Ishikawa (cell line): Measurements from ENCODE around the gene IRX2.

Experiments
- CEBPB ChIP-seq: IDR thresholded peaks from 2 replicates; pipeline ENCODE4 v1.6.1; 2012
- CREB1 ChIP-seq: IDR thresholded peaks from 2 replicates; pipeline ENCODE4 v1.6.1; 2012; ENCODE audit warnings: low read depth
- EGR1 ChIP-seq: IDR thresholded peaks from 2 replicates; pipeline ENCODE4 v1.6.1; 2012
- EP300 ChIP-seq: IDR thresholded peaks from 2 replicates; pipeline ENCODE4 v1.6.1; 2012; ENCODE audit warnings: borderline replicate concordance
- FOXM1 ChIP-seq: IDR thresholded peaks from 2 replicates; pipeline ENCODE4 v1.6.1; 2012; ENCODE audit warnings: low read depth, borderline replicate concordance
- MAX ChIP-seq: IDR thresholded peaks from 2 replicates; pipeline ENCODE4 v1.6.1; 2012
- NFIC ChIP-seq: IDR thresholded peaks from 2 replicates; pipeline ENCODE4 v1.6.1; 2012
- RAD21 ChIP-seq: IDR thresholded peaks from 2 replicates; pipeline ENCODE4 v1.6.1; 2012; ENCODE audit warnings: low read depth
- TAF1 ChIP-seq: IDR thresholded peaks from 2 replicates; pipeline ENCODE4 v1.6.1; 2012; ENCODE audit warnings: low read depth, mild to moderate bottlenecking
- TCF12 ChIP-seq: IDR thresholded peaks from 2 replicates; pipeline ENCODE4 v1.6.1; 2012; ENCODE audit warnings: low read depth
- TEAD4 ChIP-seq: IDR thresholded peaks from 2 replicates; pipeline ENCODE4 v1.6.1; 2012
- YY1 ChIP-seq: IDR thresholded peaks from 2 replicates; pipeline ENCODE4 v1.6.1; 2012; ENCODE audit warnings: low read depth
- ZBTB7A ChIP-seq: IDR thresholded peaks from 2 replicates; pipeline ENCODE4 v1.6.1; 2012; ENCODE audit warnings: low read depth
- TF ChIP-seq, protein P1 (sequence below): IDR thresholded peaks from 2 replicates; pipeline ENCODE4 v1.6.1; 2012
- TF ChIP-seq, protein P2 (sequence below): IDR thresholded peaks from 2 replicates; pipeline ENCODE4 v1.6.1; 2012; ENCODE audit warnings: low read depth, mild to moderate bottlenecking

Gene IRX2

GRCh38 chr5:2783223-2783622, 31.7 kb upstream of the IRX2 start:
- TF ChIP-seq CEBPB (no peak), NFIC (no peak), FOXM1 (no peak), TEAD4 (no peak), MAX (no peak), EGR1 (no peak), TAF1 (no peak), TCF12 (no peak), YY1 (no peak), ZBTB7A (no peak), CREB1 (no peak), EP300 (no peak), RAD21 (no peak)
- TF ChIP-seq, protein P1, sequence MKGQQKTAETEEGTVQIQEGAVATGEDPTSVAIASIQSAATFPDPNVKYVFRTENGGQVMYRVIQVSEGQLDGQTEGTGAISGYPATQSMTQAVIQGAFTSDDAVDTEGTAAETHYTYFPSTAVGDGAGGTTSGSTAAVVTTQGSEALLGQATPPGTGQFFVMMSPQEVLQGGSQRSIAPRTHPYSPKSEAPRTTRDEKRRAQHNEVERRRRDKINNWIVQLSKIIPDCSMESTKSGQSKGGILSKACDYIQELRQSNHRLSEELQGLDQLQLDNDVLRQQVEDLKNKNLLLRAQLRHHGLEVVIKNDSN: no peak
- TF ChIP-seq, protein P2, sequence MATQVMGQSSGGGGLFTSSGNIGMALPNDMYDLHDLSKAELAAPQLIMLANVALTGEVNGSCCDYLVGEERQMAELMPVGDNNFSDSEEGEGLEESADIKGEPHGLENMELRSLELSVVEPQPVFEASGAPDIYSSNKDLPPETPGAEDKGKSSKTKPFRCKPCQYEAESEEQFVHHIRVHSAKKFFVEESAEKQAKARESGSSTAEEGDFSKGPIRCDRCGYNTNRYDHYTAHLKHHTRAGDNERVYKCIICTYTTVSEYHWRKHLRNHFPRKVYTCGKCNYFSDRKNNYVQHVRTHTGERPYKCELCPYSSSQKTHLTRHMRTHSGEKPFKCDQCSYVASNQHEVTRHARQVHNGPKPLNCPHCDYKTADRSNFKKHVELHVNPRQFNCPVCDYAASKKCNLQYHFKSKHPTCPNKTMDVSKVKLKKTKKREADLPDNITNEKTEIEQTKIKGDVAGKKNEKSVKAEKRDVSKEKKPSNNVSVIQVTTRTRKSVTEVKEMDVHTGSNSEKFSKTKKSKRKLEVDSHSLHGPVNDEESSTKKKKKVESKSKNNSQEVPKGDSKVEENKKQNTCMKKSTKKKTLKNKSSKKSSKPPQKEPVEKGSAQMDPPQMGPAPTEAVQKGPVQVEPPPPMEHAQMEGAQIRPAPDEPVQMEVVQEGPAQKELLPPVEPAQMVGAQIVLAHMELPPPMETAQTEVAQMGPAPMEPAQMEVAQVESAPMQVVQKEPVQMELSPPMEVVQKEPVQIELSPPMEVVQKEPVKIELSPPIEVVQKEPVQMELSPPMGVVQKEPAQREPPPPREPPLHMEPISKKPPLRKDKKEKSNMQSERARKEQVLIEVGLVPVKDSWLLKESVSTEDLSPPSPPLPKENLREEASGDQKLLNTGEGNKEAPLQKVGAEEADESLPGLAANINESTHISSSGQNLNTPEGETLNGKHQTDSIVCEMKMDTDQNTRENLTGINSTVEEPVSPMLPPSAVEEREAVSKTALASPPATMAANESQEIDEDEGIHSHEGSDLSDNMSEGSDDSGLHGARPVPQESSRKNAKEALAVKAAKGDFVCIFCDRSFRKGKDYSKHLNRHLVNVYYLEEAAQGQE: no peak

- TF ChIP-seq RAD21 (no peak), FOXM1 (no peak), TEAD4 (no peak), EGR1 (no peak), TAF1 (no peak), TCF12 (no peak), MAX (no peak), ZBTB7A (no peak), EP300 (no peak), YY1 (no peak)
- TF ChIP-seq, protein P1: no peak
- TF ChIP-seq, protein P2: no peak
Observed at GRCh38 chr5:2782658-2783057, 31.2 kb upstream of the IRX2 start.

DNA sequence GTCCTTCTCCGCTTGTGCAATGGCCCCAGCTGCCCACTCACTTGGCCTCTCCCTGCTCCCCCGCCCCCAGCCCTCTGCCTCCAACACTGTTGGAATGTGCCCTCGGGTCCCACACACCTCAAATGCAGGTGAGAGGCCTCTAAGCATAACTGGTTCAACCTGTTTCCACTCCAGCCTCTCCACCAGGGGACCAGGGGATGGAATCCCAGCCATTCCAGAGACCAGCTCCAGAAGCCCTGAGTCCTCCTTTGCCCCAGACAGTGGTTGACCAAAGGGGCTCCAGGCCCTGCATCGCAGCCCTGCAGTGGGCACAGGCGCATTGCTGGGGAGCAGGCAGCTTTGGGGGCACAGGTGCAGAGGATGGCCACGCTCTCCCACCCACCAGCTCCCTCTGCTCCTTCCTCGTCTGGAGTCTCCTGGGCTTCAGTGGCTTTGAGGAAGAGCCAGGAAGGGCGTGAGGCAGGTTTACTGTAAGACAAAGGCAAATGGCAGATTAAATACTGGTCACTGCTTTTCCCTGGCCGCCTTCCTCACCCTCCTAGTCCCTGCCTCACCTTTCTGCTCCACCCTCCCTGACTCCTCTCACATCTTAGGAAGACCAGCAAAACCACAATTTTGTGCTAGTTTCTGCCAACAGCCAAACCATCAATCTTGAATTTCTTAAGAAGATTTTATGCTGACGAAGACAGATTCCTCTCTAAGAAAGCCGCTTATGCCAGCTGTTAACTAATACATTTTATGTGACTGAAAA, 29.1 kb upstream of the IRX2 start:
- TF ChIP-seq TAF1 (no peak), EGR1 (no peak), MAX (no peak), TEAD4 (no peak), CEBPB (no peak), YY1 (no peak), NFIC (no peak), RAD21 (no peak), ZBTB7A (no peak), CREB1 (no peak), EP300 (no peak), TCF12 (no peak), FOXM1 (no peak)
- TF ChIP-seq, protein P2: no peak
- TF ChIP-seq, protein P1: no peak

DNA sequence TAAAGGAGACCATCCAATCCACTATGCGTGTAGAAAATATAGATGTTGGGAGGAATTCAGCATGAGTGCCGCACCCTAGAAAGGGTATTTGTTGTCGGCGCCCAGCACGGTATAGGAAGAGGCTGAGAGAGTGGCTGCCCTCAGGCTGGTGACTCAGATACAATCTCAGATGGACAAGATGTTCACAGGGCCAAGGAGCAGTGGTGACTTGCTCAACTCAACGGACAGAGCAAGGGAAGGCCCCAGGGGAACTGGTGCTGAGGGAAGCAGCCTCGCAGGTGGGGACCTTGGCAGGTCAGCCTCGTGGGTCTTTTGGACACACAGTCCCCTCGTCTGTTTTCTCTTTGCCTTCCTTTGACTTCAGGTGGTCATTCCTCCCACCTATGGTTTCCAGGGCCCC, 28.0 kb upstream of the IRX2 start:
- TF ChIP-seq RAD21 (no peak), TEAD4 (no peak), NFIC (no peak), CREB1 (no peak), TAF1 (no peak), TCF12 (no peak), ZBTB7A (no peak), FOXM1 (no peak), EP300 (no peak), CEBPB (no peak)
- TF ChIP-seq, protein P2: no peak
- TF ChIP-seq, protein P1: no peak
